GM10266 (cell line): ENCODE data around the gene SLC6A2.

ENCODE experiments used
- DNase-seq: peaks from one replicate; pipeline ENCODE4 v3.0.0; 2012; ENCODE audit errors: extremely low spot score
- TF ChIP-seq, protein P1 (sequence below): IDR thresholded peaks from 2 replicates; pipeline ENCODE4 v1.5.1; 2012; ENCODE audit warnings: mild to moderate bottlenecking, low read depth; ENCODE audit not compliant: control insufficient read depth, insufficient read depth; ENCODE audit errors: missing control alignments

Gene SLC6A2

DNA sequence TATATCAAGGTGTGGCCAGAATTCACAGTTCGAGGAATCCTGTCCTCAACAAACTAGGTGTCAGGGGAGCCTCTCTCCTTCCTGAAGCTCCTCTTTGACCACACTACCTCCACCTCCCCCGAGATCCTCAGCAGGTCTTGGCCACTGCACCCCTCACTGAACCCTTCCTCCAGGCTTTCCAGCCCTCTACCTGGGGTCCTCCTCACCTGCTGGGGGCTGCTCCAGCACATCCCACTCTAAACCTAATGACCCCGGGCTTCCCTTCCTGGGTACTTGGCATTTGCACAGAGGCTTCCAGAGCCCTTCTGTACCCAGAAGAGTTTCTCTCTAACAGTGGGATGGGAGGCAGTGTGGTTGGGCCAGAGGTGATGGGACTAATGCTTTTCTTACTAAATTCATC lies 9.7 kb downstream of the SLC6A2 start:
- DNase-seq = no peak
- TF ChIP-seq, protein P1, sequence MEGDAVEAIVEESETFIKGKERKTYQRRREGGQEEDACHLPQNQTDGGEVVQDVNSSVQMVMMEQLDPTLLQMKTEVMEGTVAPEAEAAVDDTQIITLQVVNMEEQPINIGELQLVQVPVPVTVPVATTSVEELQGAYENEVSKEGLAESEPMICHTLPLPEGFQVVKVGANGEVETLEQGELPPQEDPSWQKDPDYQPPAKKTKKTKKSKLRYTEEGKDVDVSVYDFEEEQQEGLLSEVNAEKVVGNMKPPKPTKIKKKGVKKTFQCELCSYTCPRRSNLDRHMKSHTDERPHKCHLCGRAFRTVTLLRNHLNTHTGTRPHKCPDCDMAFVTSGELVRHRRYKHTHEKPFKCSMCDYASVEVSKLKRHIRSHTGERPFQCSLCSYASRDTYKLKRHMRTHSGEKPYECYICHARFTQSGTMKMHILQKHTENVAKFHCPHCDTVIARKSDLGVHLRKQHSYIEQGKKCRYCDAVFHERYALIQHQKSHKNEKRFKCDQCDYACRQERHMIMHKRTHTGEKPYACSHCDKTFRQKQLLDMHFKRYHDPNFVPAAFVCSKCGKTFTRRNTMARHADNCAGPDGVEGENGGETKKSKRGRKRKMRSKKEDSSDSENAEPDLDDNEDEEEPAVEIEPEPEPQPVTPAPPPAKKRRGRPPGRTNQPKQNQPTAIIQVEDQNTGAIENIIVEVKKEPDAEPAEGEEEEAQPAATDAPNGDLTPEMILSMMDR = no peak

DNA sequence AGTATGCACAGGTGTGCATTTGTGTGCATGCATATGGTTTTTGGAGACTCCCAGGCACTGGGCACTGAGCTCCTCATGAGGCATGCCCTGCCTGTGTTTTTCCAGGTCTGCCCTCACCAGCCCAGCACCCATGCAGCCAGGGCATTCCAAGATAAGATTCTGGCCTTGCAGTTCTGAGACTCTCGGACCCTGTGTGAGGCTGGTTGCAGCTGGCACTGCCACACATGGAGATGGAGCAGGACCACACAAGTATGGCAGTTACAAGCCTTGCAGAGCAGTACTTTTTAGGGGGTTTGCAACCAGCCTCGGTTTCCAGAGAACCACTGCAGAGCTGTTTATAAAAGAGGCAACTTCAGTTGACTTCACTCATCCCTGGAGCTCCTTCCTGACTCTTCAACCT lies 10.2 kb downstream of the SLC6A2 start:
- no peak for DNase-seq
- TF ChIP-seq, protein P1 = no peak

DNA sequence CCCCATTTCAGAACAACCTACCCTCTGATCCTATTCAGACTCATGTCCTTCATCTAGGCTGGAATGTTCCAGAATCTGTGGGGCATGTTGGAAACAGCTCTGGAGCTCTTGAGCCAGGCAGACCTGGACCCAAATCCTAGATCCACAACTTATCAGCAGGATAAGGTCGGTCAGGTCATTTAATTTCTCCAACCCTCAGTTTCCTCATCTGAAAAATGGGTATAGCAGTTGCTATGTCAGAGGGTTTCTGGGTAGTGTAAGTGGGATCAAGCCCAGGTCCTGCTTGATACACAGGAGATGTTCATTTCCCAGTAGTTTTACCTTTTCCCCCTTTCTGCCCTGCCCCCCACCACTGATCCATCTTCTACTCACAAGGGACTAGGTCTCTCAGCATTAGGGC lies 12.0 kb downstream of the SLC6A2 start:
- TF ChIP-seq, protein P1 = no peak

DNA sequence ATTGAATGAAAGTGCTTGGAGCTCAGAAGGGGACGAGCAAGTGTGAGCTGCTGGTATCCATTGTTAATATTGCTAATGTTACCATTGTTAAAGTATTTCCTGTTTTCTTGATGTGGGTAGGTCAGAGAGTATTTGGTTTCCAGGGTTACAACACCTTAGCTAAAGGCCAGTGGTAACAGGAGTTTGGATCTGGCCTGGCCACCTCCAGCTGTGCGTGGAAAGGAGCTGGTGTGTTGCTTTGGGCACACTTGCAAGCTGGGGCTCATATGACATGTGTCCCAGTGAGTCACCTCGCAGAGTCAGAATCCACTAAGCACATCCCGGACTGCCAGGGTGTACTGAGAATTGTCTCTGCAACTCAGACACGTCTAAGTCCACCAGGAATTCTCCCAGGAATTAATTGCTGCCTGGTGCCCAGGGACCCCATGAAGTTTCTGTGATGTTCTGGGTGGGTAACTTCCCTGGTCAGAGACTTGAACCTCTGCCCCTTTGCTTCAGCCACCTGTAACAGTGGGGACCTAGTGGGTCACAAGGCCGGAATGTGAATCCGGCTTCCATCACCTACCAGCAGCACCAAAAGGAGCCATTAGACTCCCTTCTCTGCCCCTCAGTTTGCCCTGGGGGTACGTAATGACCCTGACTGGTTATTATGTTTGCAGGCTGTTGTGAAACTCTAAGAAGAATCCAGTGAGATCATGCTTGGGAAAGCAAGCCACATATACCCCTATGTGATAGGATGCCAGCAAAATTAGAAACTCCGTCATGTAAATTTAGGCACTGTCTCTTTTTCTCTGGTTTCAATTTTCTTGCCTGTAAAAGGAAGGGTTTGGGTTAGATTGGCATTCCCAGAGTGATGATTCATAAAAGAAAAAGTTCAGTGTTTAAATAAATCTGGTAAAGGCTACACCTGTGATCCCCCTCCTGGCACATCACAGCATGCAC lies 12.8 kb downstream of the SLC6A2 start:
- no peak for DNase-seq
- TF ChIP-seq, protein P1 = no peak

More for the DNA sequence above, 12.0 kb downstream of the SLC6A2 start:
- no peak for DNase-seq

DNA sequence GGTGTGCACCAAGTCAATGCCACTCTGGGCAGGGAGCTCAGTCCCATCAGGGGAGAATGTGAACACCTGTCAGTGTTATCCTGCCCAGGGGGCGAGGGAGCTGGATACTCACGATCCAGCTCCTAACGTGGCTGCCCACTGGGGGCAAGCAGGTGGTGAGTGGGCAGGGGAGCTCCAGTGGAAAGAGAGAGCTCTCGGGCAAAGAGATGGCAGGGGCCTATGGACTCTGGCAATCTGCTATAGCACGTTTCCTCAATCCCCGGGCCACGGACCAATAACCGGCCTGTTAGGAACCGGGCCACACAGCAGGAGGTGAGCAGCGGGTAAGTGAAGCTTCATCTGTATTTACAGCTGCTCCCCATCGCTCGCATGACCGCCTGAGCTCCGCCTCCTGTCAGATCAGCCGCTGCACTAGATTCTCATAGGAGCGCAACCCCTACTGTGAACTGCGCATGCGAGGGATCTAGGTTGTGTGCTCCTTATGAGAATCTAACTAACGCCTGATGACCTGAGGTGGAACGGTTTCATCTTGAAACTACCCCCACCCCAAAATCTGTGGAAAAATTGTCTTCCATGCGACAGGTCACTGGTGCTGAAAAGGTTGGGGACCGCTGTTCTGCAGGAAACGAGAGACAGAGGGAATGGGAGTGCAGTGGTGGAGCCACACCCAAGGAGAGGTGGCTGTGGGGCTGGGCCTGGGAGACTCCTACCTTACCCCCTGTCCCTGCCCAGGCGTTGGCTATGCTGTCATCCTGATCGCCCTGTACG lies 15.6 kb downstream of the SLC6A2 start:
- TF ChIP-seq, protein P1 = no peak
- no peak for DNase-seq

DNA sequence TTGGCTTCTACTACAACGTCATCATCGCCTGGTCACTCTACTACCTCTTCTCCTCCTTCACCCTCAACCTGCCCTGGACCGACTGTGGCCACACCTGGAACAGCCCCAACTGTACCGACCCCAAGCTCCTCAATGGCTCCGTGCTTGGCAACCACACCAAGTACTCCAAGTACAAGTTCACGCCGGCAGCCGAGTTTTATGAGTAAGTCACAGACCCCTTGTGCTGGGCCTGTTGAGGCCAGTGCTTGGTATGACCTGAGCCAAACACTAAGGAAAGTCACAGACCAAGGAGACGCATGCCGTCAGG lies 16.1 kb downstream of the SLC6A2 start:
- TF ChIP-seq, protein P1 = no peak
- no peak for DNase-seq

DNA sequence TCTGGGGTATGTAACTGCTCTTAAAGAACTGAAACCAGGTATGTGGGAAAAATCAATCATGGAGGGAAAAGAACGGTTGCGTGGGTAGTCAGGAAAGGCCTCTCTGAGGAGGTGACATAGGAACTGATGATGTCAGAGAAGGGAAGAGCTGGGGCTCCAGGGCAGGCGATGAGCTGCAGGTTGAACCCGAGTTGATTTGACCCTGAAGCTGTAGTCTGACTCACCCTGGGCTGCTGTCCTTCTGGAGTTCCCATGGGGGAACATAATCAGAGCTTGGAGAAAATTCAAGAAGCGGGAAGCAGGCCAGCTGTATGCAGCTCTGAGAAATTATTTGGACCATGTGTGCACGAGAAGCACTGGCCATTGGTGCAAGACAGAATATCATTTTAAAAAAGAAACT lies 16.7 kb downstream of the SLC6A2 start:
- TF ChIP-seq, protein P1 = no peak
- DNase-seq = no peak
